Body of pancreas (tissue), 4 donors: ENCODE measurements around the gene TOR4A. TPM values are rescaled to one million over a fixed set of nuclear protein-coding genes. Genes with fewer than 3 reads are reported as not detected.

Source experiments
- ATAC-seq: fragments of 150-250 bp; one replicate; pipeline ENCODE4 v1.9.1; 2016
- DNase-seq, 4 donors: peaks; one replicate each; pipeline ENCODE4 v3.0.0-alpha.2; 2019
- H3K27ac ChIP-seq, 4 donors: fragments of 200-600 bp; sonication (generic); 1 replicate in 3 of 4; 2 replicates in 1 of 4; pipeline versions ENCODE4 v1.5.1 to v1.6.1; 2016 to 2019; ENCODE audit warnings: mild to moderate bottlenecking in 1 of 4, mixed read lengths in 1 of 4, moderate library complexity in 1 of 4
- H3K27me3 ChIP-seq, 2 donors: fragments of 200-600 bp; sonication (generic); one replicate each; pipeline ENCODE4 v1.6.0; 2016; ENCODE audit warnings: mild to moderate bottlenecking in 1 of 2
- H3K36me3 ChIP-seq, 2 donors: fragments of 200-600 bp; sonication (generic); replicated peaks in 1 of 2; 2 replicates each; pipeline ENCODE4 v1.5.1; 2016; ENCODE audit warnings: low read depth in 2 of 2; ENCODE audit not compliant: insufficient read depth in 1 of 2
- H3K4me1 ChIP-seq: fragments of 200-600 bp; sonication (generic); one replicate; pipeline ENCODE4 v1.6.0; 2016
- H3K4me3 ChIP-seq, 2 donors: fragments of 200-600 bp; sonication (generic); 1 replicate in 1 of 2; 2 replicates in 1 of 2; pipeline ENCODE4 v1.5.1; 2016 to 2019
- H3K9me3 ChIP-seq, 3 donors: fragments of 200-600 bp; sonication (generic); 1 replicate in 2 of 3; 2 replicates in 1 of 3; pipeline ENCODE4 v1.5.1; 2016
- CTCF ChIP-seq, 7 experiments: fragments of 450-650 bp in 4 of 7; fragments of 200-600 bp in 3 of 7; sonication (generic) in 3 of 7; IDR thresholded peaks; one replicate each; pipeline ENCODE4 v1.5.1; 2016 to 2019; ENCODE audit warnings: antibody characterized with exemption in 7 of 7
- POLR2A ChIP-seq, 3 donors: fragments of 450-650 bp; IDR thresholded peaks; one replicate each; pipeline ENCODE4 v1.6.1; 2016; ENCODE audit warnings: antibody characterized with exemption in 3 of 3, mild to moderate bottlenecking in 2 of 3
- WGBS, 2 donors: methylation state at CpG; one replicate each; pipeline ENCODE4 v1.1.5; 2017; 5-methylcytosine and 5-hydroxymethylcytosine counted together
- intact Hi-C: fragments of 100-400 bp; cut with DNase I; formaldehyde crosslinking; loops from one replicate; pipeline ENCODE4 v1.15.1; 2023
- total RNA-seq, 2 donors: library from RNA; depleted of rRNA; stranded (reverse); fragments of >200 nt; gene quantifications; one replicate each; pipeline ENCODE4 v1.1.0, GENCODE V29; 2016

The TOR4A gene
- total RNA-seq, 2 donors from 2014 or later: 9.9 to 12.2 TPM

DNA sequence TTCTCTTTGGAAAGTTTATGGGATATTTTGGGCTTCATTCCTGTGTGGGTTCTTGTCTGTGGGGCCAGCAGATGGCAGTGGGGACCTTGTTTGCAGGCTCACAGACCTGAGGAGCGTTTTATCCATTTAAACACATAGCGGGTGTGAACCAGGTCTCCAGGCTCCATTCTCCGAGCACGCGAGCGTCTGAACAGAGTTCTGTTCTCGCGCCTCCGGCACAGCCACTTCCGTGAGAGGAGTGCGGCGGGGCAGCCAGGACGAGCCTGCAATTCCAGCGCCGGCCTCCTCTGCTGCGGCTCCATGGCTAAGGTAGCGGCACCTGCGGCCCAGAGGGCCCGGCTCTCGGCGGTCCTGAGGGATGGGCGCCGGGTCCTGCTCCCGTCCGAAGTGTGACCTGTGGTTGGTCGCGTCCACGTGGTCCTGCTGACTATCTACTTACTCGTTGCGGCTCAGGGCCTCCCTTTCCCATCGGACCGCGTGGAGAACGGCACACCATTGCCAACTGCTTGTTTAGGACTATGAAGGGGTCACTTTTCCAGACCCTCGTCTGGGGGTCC is 17.2 kb downstream of the TOR4A start:
- Histone ChIP-seq H3K9me3 (no peaks in the 10 kb centered on the region), H3K27ac (peak overlapping the region; percentile 84 to 95 (median 92)), H3K4me1 (peaks cover 66% of the 10 kb centered on the region), H3K36me3 (no peaks in the 10 kb centered on the region), H3K27me3 (no peaks in the 10 kb centered on the region), H3K4me3 (no peak overlapping the region)
- no peak for ATAC-seq
- intact Hi-C loops: no loop called here
- TF ChIP-seq POLR2A (IDR thresholded peaks at IDR 0.05) (no peak), CTCF (IDR thresholded peaks at IDR 0.05) (peak in 3 of 7 experiments; percentile 4 to 31 (median 11))
- 38 to 77% methylated on average over 12 to 35 of the region's 35 CpGs for WGBS, 2 donors
- peak in 2 of 4 donors; percentile 39 to 41 for DNase-seq

DNA sequence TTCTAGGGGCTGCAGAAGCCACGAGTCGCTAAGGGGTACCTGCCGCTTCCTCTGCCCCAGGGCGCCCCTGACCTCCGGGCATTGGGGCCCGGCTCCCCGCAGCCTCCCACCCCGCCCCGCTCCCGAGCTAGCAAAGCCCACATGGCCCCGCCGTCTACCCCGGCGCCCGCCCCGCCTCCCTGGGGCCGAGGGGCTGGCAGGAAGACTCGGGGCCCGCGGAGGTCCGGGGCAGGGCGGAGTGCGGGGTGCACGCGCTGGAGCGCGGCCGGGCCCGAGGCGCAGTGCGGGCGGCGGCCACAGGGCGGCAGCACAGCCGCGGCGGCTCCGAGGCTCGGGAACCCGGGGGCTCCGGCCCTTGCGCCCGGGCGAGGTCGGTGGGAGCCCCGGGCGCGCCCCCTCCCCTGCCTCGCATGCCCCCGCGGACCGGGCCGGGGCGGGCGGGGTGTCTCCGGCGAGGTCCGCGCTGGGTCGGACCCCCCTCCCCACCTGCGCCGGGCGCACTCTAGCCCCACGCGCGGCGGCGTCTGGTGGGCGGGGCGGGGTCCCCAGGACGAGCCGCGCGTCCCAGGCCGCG is 17.8 kb downstream of the TOR4A start:
- Histone ChIP-seq H3K4me3 (no peak overlapping the region), H3K4me1 (peaks cover 72% of the 10 kb centered on the region), H3K27me3 (no peaks in the 10 kb centered on the region), H3K27ac (peak overlapping the region; percentile 84 to 95 (median 92)), H3K36me3 (no peaks in the 10 kb centered on the region), H3K9me3 (no peaks in the 10 kb centered on the region)
- intact Hi-C loops: no loop called here
- ATAC-seq (peak; percentile 41), DNase-seq (peak in 3 of 4 donors; percentile 46 to 60 (median 57))
- WGBS, 2 donors: 6% methylated on average over 33 of the region's 76 CpGs; no CpG with 5 or more reads in 1 of the 2 donors
- TF ChIP-seq POLR2A (IDR thresholded peaks at IDR 0.05) (no peak), CTCF (IDR thresholded peaks at IDR 0.05) (peak in 4 of 7 experiments; percentile 85 to 90 (median 86))

DNA sequence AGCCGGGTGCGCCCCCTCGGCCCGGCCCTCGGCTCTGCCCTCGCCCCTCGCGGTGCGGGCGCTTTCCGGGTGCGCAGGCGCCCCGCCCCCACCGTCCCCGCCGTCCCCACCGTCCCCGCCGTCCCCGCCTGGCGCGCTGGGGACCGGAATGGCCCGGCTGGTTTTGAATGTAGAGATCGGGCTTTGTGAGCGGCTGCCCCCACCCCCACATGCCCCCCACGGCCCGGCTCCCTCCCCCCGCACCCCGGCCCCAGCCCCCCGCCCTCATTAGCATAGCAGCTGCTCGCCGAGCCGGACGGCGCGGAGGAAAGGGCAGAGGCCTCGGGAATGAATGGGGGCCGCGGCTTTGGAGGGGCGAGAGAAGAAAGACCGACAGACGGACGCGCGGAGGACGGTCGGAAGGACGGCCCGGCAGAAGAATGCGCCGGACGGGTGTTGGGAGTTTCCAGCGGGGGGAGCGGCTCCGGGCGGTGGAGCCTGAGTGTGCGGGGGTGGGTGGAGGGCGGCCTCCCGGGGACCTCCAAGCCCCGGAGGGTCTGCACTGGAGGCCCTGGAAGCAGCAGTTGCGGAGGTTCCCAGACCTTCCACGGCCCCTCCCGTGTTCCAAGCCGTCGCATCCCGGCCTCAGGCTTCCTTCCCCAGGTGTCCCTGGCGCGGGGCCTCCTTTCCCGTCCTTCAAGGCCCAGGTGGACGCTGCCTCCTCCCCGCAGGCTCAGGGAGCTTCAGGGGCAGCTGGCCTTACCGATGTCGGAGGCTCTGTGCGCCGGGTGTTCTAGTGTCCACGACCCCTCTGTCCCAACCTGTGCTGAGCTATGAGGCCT is 18.5 kb downstream of the TOR4A start:
- Histone ChIP-seq H3K27me3 (no peaks in the 10 kb centered on the region), H3K9me3 (no peaks in the 10 kb centered on the region), H3K4me3 (no peak overlapping the region), H3K27ac (peak overlapping the region; percentile 84 to 95 (median 92)), H3K4me1 (peaks cover 75% of the 10 kb centered on the region), H3K36me3 (no peaks in the 10 kb centered on the region)
- TF ChIP-seq POLR2A (IDR thresholded peaks at IDR 0.05): no peak
- DNase-seq: peak in 2 of 4 donors; percentile 45 to 55
- intact Hi-C loops: no loop called here
- no peak for ATAC-seq
- 9 to 23% methylated on average over 23 to 58 of the region's 78 CpGs for WGBS, 2 donors

DNA sequence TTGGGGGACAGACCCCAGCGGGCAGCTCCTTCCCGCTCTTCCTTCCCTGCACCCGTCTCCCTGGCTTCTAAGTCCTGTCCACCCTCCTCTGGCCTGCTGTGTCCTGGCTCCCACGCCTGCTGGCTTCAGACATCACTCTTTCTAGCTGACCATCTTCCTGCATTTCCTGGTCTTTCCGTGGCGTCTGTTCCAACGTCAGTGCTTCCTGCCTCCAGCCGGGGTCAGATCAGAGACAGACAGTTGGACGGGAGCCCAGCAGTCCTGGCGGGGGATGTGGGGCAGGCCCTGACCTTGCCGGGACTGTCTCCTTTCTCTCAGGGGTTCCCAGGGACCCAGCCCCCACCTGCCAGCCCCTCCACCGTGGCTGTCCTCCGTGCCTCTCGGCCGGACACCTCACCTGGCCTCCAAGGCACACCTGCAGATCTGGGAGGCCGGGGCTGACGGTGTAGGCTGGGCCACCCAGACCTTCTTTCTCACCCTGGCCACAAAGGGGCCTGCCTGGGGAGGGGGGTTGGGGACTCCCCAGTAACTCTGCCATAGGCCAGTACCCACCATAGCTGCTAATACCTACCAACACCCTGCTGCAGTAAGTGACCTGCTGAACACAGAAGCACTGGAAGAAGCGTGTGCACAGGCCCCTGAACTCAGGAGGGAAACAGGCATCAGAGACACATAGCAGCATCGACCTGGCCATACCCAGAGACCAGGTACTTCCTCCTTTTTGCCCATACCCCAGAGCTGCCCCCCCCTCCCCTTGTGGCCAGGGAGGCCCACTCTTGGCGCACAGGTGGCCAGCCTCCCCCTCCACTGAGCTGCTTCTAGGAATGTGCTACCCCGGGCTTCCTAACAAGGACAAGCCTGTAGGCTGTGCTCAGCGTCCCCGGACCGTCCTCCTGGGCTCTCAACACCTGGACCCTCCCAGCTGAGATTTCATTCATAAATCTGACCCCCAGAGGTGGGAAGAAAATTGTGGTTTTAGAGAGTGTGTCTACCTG is 19.4 kb downstream of the TOR4A start:
- Histone ChIP-seq H3K4me3 (no peak overlapping the region), H3K27ac (peak overlapping the region; percentile 84 to 95 (median 92)), H3K36me3 (no peaks in the 10 kb centered on the region), H3K4me1 (peaks cover 79% of the 10 kb centered on the region), H3K9me3 (no peaks in the 10 kb centered on the region), H3K27me3 (no peaks in the 10 kb centered on the region)
- intact Hi-C loops: no loop called here
- no peak for TF ChIP-seq CTCF (IDR thresholded peaks at IDR 0.05)
- TF ChIP-seq POLR2A (IDR thresholded peaks at IDR 0.05): peak in 2 of 3 donors; percentile 57 to 73
- no peak for ATAC-seq
- peak; percentile 67 to 81 (median 77) for DNase-seq
- 20 to 31% methylated on average over 19 to 24 of the region's 24 CpGs for WGBS, 2 donors
